Measurements from ENCODE around the gene URAD. TPM values are rescaled to one million over a fixed set of nuclear protein-coding genes. Genes with fewer than 3 reads are reported as not detected.
A peak's percentile ranks its signal among the peaks of the same experiment; 100 is the strongest.
"Not testable (repeated sequence)": the region's sequence is repeated elsewhere in the genome, so short reads cannot be mapped to it uniquely, and the experiment has no call there.

URAD gene
- total RNA-seq, 1 donor from 2014 or later, result not detected

DNA sequence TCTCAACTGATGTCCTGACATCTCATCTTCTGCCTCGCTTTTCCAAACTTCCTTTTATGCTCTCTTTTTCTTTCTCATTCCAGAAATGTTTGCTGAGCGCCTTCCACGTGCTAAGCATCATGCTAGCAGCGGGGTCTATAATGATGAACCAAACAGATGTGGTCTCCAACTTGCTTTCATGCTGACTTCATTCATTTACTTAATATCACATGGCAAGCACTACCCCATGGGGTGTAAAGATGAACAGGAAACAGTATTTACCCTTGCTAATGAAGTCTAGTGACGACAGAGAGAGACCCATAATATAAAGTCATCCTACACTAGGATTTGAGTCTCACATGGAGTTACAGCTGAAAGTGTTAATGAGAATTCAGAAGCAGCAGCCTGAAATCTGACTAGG is 21.6 kb upstream of the URAD start:
- TF ChIP-seq CTCF (IDR thresholded peaks at IDR 0.05), result no peak
- H3K27ac ChIP-seq, result no peak overlapping the region
- H3K27me3 ChIP-seq (ENCODE audit: low read depth), result peaks cover 4% of the 10 kb centered on the region
- intact Hi-C loops (cut with DNase I), result no loop called here
- H3K4me3 ChIP-seq, result no peak overlapping the region
- no peaks in the 10 kb centered on the region for H3K36me3 ChIP-seq
- no peak for DNase-seq
- H3K9me3 ChIP-seq, result no peaks in the 10 kb centered on the region
- ATAC-seq, result no peak
- H3K4me1 ChIP-seq, result no peaks in the 10 kb centered on the region

DNA sequence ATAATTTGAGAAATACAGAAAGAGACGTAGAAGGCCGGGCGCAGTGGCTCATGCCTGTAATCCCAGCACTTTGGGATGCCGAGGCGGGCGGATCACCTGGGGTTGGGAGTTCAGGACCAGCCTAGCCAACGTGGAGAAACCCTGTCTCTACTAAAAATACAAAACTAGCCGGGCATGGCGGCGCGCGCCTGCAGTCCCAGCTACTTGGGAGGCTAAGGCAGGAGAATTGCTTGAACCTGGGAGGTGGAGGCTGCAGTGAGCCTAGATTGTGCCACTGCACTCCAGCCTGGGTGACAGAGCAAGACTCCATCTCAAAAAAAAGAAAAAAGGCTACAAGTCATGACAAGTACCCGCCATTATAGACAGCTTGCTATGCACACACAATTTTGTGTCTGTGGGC is 16.5 kb upstream of the URAD start:
- H3K27me3 ChIP-seq (ENCODE audit: low read depth); H3K4me3 ChIP-seq; intact Hi-C loops (cut with DNase I); H3K36me3 ChIP-seq; DNase-seq; H3K4me1 ChIP-seq; H3K27ac ChIP-seq; ATAC-seq; H3K9me3 ChIP-seq: not testable (repeated sequence)

DNA sequence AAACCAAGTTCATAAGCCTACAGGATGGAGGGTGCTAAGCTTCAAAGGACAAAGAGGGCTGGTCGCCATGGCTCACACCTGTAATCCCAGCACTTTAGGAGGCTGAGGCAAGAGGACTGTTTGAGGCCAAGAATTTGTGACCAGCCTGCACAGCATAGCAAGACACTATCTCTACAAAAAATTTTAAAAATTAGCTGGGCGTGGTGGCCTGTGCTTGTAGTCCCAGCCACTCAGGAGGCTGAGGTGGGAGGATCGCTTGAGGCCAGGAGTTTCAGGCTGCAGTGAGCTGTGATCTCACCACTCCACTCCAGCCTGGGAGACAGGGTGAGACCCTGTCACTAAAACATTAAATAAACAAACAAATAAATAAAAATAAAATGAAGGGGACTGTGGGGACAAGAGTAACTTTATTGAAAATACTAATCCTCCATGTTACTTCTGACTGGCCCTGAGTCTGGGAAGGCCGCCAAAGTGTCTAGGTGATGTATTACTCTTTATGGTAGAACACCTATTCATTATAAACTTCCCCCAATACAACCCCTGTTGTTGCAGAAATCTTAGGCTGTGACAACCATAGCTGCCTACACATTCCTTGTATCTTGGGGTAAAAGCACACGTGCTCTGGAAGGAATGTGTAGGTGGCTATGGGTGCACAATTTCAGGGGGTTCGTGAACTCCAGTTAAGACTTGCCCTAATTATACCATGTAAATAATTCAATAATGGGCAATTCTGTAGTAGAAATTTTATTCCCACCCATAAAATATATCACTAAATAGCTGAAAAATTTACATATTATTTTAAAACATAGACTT is 14.6 kb upstream of the URAD start:
- Histone ChIP-seq H3K36me3 (no peaks in the 10 kb centered on the region), H3K4me3 (no peak overlapping the region), H3K27me3 (ENCODE audit: low read depth) (no peaks in the 10 kb centered on the region), H3K4me1 (no peaks in the 10 kb centered on the region), H3K9me3 (no peaks in the 10 kb centered on the region), H3K27ac (no peak overlapping the region)
- DNase-seq, result no peak
- TF ChIP-seq CTCF (IDR thresholded peaks at IDR 0.05), result no peak
- no peak for ATAC-seq
- intact Hi-C loops (cut with DNase I), result no loop called here

DNA sequence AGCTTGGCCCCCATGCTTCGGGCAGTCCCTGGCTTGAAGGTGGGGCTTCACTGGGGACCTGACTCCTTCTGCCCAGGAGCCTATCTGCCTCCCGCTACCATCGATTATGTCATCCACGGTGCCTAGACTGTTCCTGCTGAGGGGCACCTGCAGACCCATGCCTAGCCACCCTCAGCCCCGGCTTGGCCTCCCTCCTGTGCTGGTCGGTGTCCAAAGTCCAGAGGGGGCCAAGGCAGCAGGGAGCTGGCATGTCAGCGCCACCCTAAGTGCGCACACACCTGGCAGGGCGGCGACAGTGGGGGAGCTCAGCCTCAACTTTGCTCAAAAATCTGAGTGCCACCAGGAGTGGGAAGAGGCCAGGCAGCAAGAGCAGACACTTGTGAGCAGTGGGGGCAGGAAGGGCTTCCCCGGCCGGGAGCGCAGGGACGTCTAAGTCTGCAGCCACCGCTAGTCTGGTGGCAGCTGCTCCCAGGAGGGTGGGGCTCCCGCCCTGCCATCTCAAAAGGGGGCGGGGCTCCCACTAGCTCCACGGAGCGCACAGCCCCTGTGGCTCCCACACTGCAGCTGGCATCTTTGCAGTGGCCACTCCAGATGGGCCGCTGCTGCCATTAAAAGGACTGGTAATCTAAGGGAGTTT is 13.5 kb upstream of the URAD start:
- TF ChIP-seq CTCF (IDR thresholded peaks at IDR 0.05), result no peak
- H3K27ac ChIP-seq, result no peak overlapping the region
- H3K27me3 ChIP-seq (ENCODE audit: low read depth), result no peaks in the 10 kb centered on the region
- no peaks in the 10 kb centered on the region for H3K4me1 ChIP-seq
- ATAC-seq, result peak in 1 of 2 donors; percentile 29
- DNase-seq, result no peak
- H3K36me3 ChIP-seq, result no peaks in the 10 kb centered on the region
- no peaks in the 10 kb centered on the region for H3K9me3 ChIP-seq
- intact Hi-C loops (cut with DNase I), result no loop called here
- H3K4me3 ChIP-seq, result no peak overlapping the region

DNA sequence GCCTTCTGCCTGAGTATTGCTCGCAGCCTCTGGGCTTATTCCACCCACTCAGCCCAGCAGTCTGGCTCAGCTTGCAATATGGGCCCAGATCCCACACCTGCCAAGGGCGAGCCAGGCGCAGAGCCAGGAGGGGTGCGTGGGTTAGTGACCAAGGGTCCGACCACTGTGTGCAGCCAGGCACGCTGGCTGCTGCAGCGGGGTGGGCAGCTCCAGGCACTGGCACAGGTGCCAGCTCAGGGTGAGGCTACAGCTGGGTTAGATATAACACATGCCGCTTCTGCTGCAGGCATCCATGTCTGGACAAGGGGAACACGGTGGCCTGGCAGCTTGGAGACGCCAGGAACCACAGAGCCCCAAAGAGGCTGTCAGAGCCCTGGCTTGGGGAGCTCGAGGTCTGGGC is 12.6 kb upstream of the URAD start:
- TF ChIP-seq CTCF (IDR thresholded peaks at IDR 0.05), result no peak
- ATAC-seq (peak in 1 of 2 donors; percentile 38), DNase-seq (no peak)
- Histone ChIP-seq H3K4me1 (no peaks in the 10 kb centered on the region), H3K36me3 (no peaks in the 10 kb centered on the region), H3K27me3 (ENCODE audit: low read depth) (no peaks in the 10 kb centered on the region), H3K27ac (no peak overlapping the region), H3K4me3 (no peak overlapping the region), H3K9me3 (no peaks in the 10 kb centered on the region)
- intact Hi-C loops (cut with DNase I), result no loop called here

DNA sequence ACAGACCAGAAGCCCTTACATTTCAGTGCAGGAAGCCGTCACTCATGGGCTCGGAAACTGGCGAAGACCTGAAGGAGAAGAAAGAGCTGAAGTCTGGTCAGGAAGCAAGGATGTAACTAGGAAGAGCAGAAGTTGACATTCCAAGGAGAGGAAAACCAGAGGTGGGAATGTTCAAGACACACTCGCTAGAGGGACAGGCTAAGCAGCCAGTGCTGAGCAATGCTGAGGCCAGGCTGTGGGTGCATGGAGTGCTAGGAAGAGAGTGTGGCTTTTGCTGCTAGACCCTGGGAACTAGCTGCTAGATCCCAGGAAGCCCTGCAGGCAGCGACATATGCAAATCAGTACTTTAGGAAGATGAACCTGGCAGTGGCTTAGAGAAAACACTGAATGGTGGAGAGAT is 12.1 kb upstream of the URAD start:
- Histone ChIP-seq H3K4me3 (no peak overlapping the region), H3K27me3 (ENCODE audit: low read depth) (no peaks in the 10 kb centered on the region), H3K4me1 (no peaks in the 10 kb centered on the region), H3K36me3 (no peaks in the 10 kb centered on the region), H3K27ac (no peak overlapping the region), H3K9me3 (no peaks in the 10 kb centered on the region)
- intact Hi-C loops (cut with DNase I), result no loop called here
- TF ChIP-seq CTCF (IDR thresholded peaks at IDR 0.05), result no peak
- peak in 1 of 2 donors; percentile 30 for ATAC-seq
- DNase-seq, result no peak
